Activated CD4-positive, alpha-beta T cell treated with anti-CD3 and anti-CD28 coated beads for 48 hours (primary cell): ENCODE data around the gene ISG15.
A peak's percentile ranks its signal among the peaks of the same experiment; 100 is the strongest.
"Not testable (repeated sequence)": the region's sequence is repeated elsewhere in the genome, so short reads cannot be mapped to it uniquely, and the experiment has no call there.

Experiments used
- DNase-seq: peaks from one replicate; pipeline ENCODE4 v3.0.0-alpha.2; 2020

The ISG15 gene

GRCh38 chr1:1030867-1031658, 17.8 kb downstream of the ISG15 start:
- DNase-seq: not testable (repeated sequence)

DNA sequence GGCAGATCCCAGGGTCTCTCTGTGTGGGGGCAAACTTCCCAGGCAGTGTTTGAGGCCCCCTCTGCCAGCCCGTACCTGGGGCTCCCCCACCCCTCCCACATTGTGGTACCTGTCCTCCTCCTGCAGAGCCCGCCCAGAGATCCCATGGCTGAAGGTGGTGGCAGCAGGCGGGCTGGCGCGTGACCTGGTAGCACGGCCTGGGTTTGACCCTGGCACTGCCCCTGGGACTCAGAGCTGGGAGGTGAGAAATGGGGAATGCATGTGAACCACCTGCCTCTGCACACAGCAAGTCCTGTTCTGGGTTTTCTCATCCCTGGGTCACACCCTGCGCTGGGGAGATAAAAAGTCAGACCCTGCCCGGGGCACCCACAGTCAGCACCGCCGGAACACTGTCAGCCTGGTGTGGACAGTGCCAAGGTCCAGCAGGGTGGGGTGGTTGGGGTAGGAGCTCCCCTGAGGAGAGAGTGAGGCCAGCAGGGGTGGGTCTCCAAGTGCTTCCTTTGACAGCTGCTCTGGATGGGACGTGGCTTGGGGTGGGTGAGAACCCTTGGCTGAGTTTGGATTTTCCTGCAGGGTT, 18.4 kb downstream of the ISG15 start:
- no peak for DNase-seq

DNA sequence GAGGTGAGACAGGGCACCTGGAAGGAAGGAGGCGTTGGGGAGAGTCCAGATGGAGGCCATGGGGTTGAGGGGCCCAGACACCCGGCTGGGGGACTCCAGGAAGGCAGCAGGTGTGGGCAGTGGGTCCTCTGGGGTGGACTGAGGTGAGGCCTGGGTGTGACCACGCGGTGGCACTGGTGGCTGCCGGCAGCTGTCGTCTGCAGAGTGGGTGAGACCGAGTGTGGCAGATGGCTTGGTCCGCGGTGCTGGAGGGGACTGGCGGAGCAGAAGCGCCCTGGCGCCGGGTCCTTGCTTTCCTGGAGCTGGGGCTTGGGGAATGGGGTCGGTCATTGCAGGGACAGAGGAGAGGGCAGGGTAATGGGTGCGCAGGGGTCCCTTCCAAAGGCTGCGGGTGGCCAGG, 19.1 kb downstream of the ISG15 start:
- DNase-seq: no peak

GRCh38 chr1:1033009-1033587, 19.8 kb downstream of the ISG15 start:
- DNase-seq: peak; percentile 95

GRCh38 chr1:1033731-1034438, 20.6 kb downstream of the ISG15 start:
- DNase-seq: no peak

GRCh38 chr1:1034439-1034781, 21.1 kb downstream of the ISG15 start:
- DNase-seq: no peak

DNA sequence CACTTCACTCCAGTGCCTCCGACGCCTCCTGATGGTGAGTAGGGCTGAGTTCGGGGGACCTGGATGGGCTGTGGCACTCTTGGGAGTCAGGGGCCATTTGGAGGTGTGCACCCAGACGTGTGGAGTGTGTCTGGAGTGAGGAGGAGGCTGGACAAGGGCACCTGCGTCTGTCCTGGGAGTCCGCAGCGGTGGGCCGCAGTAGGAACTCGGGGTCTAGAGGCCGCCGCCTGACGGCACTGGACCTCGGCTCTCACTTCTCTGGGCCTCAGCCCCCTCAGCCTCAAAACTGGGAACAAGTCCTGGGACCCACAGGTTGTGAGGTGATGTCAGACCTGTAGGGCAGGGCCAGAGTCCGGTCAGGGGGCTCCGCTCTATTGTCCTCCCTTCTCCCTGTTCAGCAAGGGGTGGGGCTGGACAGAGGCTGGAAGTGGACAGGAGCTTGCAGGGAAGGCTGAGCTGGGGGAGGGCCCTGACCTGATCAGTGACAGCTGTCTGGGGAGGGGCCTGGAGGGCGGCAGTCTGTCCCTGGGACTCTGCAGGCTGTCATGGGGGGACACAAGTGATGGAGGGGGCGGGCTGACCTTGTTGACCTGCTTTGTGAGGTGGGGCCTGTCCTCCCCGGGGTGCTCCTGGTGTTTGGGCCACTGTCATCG, 22.1 kb downstream of the ISG15 start:
- DNase-seq: no peak

DNA sequence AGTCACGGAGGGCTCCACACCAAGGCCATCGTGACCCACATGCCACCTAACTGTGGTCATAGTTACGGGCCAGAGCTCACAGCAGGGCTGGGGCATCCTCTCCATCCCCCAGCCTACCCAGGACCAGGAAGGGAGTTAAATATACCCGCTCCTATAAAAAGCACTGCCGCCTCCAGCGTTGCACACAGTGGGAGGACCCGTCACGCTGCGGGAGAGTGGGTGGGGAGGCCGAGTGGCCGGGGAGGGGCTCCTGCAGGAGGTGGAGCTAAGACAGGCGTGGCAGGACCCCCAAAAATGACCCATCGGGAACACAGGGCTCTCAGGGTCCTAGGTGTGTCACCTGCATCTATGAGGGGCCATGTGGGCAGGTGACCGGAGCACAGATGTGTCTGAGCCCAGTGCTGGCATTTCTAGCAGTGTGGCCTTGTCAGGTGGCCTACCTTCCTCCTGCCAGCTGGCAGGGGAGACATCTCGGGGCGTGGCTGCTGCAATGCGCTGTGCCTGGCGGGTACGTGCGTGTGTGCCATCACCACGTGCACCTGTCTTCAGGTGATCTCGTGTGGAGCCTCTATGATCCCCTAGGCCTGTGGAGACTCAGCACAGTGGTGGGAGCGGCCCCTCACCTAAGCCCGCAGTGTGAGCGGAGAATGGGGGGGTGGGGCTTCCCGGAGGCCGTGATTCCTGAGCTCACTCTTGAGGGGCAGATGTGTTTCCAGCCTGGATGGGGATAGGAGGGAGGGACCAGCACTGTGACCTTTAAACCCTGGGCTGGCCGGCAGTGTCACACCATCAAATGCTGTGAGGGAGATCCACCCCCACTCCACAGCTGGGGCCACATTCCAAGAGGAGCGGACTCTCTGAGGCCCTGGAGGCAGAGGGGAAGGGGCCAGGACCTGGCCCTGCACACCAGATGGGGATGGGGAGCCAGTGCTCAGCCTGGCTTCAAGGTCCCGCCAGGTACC, 24.4 kb downstream of the ISG15 start:
- no peak for DNase-seq

DNA sequence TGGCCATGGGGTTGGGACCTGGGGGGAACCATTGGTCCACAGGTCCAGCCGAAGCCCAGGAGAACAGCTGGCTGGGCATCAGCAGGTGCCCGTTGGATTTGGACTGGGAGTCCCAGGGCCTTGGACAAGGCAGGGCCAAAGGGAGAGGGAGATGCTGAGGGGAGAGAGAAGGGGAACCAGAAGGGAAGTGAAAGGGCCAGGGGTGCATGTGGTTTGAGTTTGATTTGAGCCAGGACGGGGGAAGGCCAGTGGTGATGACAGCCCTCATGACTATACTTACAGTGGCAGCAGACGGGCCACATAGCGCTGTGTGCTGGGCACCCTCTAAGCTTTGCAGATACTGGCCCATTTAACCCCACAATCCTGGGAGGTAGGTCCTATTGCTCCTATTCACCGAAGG, 25.4 kb downstream of the ISG15 start:
- no peak for DNase-seq

- DNase-seq: peak; percentile 39
These were observed 26.0 kb downstream of the ISG15 start for GRCh38 chr1:1039145-1039910.

GRCh38 chr1:1040004-1040991, 27.0 kb downstream of the ISG15 start:
- DNase-seq: peak; percentile 80

DNA sequence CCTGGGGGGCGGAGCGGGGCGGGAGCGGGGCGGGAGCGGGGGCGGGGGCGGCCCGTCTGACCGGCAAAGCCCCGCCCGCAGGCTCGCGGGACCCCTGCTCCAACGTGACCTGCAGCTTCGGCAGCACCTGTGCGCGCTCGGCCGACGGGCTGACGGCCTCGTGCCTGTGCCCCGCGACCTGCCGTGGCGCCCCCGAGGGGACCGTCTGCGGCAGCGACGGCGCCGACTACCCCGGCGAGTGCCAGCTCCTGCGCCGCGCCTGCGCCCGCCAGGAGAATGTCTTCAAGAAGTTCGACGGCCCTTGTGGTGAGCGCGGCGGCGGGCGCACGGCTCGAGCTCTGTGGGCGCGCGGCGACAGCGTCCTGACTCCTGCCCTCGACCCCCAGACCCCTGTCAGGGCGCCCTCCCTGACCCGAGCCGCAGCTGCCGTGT, 27.8 kb downstream of the ISG15 start:
- DNase-seq: no peak

- DNase-seq: no peak
These were observed 28.6 kb downstream of the ISG15 start for GRCh38 chr1:1041873-1042272.

- DNase-seq: no peak
These were observed 29.5 kb downstream of the ISG15 start for GRCh38 chr1:1042835-1043234.

DNA sequence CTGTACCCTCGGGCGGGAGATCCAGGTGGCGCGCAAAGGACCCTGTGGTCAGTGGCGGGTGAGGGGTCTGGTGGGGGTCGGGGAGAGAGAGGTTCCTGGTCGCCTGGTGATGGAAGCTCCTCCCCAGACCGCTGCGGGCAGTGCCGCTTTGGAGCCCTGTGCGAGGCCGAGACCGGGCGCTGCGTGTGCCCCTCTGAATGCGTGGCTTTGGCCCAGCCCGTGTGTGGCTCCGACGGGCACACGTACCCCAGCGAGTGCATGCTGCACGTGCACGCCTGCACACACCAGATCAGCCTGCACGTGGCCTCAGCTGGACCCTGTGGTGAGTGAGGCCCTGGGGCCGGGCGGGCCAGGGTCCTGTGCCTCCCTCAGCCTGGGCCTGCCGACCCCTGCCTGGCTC, 30.1 kb downstream of the ISG15 start:
- no peak for DNase-seq

DNA sequence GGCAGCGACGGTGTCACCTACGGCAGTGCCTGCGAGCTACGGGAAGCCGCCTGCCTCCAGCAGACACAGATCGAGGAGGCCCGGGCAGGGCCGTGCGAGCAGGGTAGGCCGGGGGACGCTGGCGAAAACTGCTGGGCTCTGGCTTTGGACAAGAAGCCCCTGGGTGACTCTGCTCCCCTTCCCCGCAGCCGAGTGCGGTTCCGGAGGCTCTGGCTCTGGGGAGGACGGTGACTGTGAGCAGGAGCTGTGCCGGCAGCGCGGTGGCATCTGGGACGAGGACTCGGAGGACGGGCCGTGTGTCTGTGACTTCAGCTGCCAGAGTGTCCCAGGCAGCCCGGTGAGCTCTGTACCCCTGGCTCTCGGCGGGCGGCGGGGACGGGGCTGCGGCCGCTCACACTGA, 30.6 kb downstream of the ISG15 start:
- DNase-seq: no peak

DNA sequence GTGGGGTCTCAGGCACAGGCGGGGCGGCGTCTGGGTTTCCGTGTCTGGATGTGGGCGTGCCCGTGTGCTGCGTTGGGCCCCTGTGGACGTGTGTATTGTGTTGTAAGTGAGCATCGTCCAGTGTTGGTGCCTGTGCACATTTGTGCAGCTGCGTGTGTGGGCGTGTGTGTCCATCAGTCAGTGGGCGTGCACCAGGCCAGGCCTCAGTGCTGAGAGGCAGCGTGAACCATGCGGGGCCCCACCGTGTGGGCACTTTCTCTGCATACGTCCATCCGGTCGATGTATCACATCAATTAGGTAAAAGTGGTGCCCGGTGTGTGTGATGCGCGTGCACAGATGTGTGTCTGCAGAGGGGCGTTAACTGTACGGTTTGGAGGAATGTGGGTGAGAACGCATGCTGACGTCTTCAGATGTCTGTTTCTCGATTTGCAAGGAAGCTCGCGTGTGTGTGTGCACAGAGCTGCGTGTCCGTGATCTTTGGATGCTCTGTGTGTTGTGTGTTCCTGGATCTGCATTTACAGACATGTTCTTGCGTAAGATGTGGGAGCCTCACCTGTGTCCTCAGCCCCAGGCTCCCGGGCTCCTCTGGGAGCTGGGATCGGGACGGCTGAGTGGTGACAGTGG, 31.3 kb downstream of the ISG15 start:
- DNase-seq: no peak

DNA sequence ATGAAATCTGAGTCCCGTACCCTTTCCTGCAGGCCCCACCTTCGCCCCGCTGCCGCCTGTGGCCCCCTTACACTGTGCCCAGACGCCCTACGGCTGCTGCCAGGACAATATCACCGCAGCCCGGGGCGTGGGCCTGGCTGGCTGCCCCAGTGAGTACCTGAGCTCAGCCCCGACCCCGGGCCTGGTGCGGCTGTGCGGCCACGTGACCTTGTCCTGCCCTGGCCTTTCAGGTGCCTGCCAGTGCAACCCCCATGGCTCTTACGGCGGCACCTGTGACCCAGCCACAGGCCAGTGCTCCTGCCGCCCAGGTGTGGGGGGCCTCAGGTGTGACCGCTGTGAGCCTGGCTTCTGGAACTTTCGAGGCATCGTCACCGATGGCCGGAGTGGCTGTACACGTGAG, 31.8 kb downstream of the ISG15 start:
- no peak for DNase-seq

GRCh38 chr1:1046243-1046642, 32.9 kb downstream of the ISG15 start:
- DNase-seq: no peak

- no peak for DNase-seq
These were observed 33.5 kb downstream of the ISG15 start for GRCh38 chr1:1046767-1047166.
